ENCODE data around the gene DIAPH2.

GRCh38 chrX:97551821-97552220, 867.2 kb downstream of the DIAPH2 start:
- TF ChIP-seq POLR2A (IDR thresholded peaks at IDR 0.05; ENCODE audit: low read depth, low read length) (no peak), POLR2AphosphoS5 (IDR thresholded peaks at IDR 0.05; ENCODE audit: low read depth, low read length) (no peak)

All from GM12892 (cell line).